Measurements from ENCODE around the gene SMPD2. TPM values are rescaled to one million over a fixed set of nuclear protein-coding genes. Genes with fewer than 3 reads are reported as not detected.

The SMPD2 gene
- total RNA-seq, 1 donor from 2014 or later: 4.7 TPM

DNA sequence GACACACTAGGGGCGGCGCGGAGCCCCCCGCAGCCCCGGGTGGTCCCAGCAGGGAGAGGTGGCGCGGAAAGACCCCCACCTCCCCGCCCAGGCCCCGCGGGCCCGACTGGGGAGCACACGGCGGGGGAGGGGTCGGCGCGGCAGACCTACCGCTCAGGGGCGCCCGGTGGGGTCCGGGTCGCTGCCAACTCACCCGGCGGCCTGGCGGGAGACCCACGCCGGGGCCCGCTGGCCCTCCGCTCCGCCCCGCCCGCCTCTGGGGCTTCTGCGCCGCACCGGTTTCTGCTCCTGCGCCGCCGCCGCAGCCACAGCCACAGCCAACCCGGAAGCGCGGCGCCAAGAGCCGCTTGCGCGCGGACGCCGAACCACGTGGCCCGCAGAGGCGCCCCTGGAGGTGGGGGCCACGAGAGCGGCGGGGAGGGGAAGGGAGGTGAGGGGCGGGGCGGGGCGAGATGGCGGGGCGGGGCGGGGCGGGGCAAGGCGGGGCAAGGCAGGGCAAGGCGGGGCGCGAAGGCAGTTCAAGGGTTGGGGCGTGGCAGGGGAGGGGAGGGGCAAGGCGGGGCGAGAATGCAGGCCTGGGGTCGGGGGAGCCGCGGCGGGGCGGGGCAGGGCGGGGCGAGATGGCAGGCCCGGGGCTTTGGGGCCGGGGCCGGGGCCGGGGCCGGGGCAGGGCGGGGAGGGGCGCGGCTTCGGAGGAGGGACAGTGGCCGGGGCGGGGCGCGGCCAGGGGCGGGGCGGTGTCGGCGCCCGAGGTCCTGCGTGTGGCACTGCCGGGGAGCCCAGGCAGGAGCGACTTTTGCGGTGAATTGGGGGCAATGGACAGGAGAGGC lies 42.6 kb downstream of the SMPD2 start, which contains the start of gene ZBTB24:
TSS of gene ZBTB24 (minus strand) at position 315 of the 830 bp plus-strand sequence. CDS start 1,193 bp downstream, outside the sequence.
- ATAC-seq (peak; percentile 95), DNase-seq (ENCODE audit: low spot score) (peak; percentile 93)

- ATAC-seq (no peak), DNase-seq (ENCODE audit: low spot score) (no peak)
Observed at GRCh38 chr6:109483735-109484057, 43.2 kb downstream of the SMPD2 start.

- DNase-seq (ENCODE audit: low spot score) (no peak), ATAC-seq (no peak)
Observed at GRCh38 chr6:109484122-109484521, 43.6 kb downstream of the SMPD2 start.

- DNase-seq (ENCODE audit: low spot score): no peak
- no peak for ATAC-seq
Observed at GRCh38 chr6:109485266-109485935, 44.9 kb downstream of the SMPD2 start.

- ATAC-seq (no peak), DNase-seq (ENCODE audit: low spot score) (no peak)
Observed at GRCh38 chr6:109486068-109486467, 45.5 kb downstream of the SMPD2 start.

DNA sequence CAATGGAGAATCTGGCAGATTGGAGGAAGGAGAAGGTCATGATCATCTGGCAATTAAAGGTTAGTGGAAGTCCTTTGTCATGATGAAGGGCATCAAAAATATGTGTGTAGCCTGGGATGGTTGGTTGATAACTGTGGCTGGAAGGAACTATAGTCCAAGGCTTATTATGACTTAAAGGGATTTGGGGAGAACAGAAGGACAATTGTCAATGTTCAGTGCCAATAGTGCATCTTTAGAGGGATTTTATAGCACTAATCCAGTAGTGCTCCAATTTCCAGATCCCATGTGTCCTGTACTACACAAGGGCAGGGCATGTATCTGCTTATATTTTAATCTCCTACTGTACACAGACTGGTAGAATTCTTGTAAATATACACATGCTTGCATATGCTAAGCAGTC lies 47.5 kb downstream of the SMPD2 start:
- DNase-seq (ENCODE audit: low spot score) (no peak), ATAC-seq (no peak)

GRCh38 chr6:109490713-109491112 lies 50.2 kb downstream of the SMPD2 start:
- DNase-seq (ENCODE audit: low spot score): no peak

DNA sequence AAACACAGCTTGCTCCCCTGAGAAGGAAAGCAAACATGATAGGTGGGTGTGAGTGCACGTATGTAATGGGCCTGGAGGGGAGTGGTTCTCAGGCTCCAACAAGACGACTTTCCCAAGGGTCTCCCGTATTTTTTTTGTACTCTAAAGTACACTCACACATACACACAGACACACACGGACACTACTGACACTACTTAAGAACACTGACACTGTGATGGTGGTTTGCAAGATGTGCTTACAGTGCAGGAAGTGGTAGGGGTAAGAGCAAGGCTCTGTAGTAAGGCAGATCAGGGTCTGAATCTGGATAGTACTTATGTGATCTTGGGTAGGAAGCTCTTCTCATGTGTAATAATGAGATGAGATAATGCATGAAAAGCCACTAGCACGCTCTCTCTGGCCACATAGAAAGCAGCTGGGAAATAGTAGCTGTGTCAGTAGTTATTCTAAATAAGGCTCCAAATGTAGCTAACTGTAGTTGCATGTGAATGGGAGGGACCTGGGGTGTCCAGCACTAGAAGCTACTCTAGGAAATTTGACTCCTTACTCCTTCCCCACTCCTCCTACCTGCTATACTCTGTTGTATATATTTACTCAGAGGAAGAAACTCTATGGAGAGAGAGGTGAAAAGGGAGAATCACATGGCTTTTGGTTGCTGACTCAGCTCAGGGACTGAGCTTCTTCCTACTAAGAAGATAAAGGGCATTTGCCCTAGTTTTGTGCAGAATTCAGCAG lies 50.8 kb downstream of the SMPD2 start:
- ATAC-seq (no peak), DNase-seq (ENCODE audit: low spot score) (no peak)

More at GRCh38 chr6:109490713-109491112, 50.2 kb downstream of the SMPD2 start:
- ATAC-seq: no peak

Other genes starting within 250 kb of the SMPD2 start
- 130 TPM for gene CD164, start 58.3 kb upstream of the SMPD2 start, total RNA-seq
- 0.30 TPM for gene PPIL6, start 96 bp upstream of the SMPD2 start, total RNA-seq
- 2.4 TPM for gene MICAL1, start 15.0 kb downstream of the SMPD2 start, total RNA-seq
- gene ZBTB24, start 42.5 kb downstream of the SMPD2 start, total RNA-seq: 2.3 TPM